ENCODE data around the gene RNF220.

Gene RNF220

GRCh38 chr1:44418022-44418673 is 13.1 kb downstream of the RNF220 start:
- H3K9me3 ChIP-seq (ENCODE audit: control insufficient read depth, insufficient read depth, low read length) = no peaks in the 10 kb centered on the region
- H3K27ac ChIP-seq (ENCODE audit: low read length) = no peak overlapping the region
- H3K4me3 ChIP-seq (ENCODE audit: low read length) = peak overlapping the region; percentile 48; the same call in 1 of the 2 replicates
- peaks cover 9% of the 10 kb centered on the region for H3K4me1 ChIP-seq (ENCODE audit: control insufficient read depth, insufficient read depth, low read length)
- H3K36me3 ChIP-seq (ENCODE audit: control insufficient read depth, insufficient read depth, low read length) = no peaks in the 10 kb centered on the region
- no peaks in the 10 kb centered on the region for H3K27me3 ChIP-seq (ENCODE audit: control insufficient read depth, insufficient read depth, low read length)
- DNase-seq (ENCODE audit: low read depth, low spot score) = no peak
- no CpG with 5 or more reads among the region's 46 CpGs for WGBS (ENCODE audit: insufficient coverage, insufficient read length)

- no peaks in the 10 kb centered on the region for H3K36me3 ChIP-seq (ENCODE audit: control insufficient read depth, insufficient read depth, low read length)
- no peaks in the 10 kb centered on the region for H3K9me3 ChIP-seq (ENCODE audit: control insufficient read depth, insufficient read depth, low read length)
- no peaks in the 10 kb centered on the region for H3K27me3 ChIP-seq (ENCODE audit: control insufficient read depth, insufficient read depth, low read length)
- peaks cover 11% of the 10 kb centered on the region for H3K4me1 ChIP-seq (ENCODE audit: control insufficient read depth, insufficient read depth, low read length)
- DNase-seq (ENCODE audit: low read depth, low spot score) = no peak
- WGBS (ENCODE audit: insufficient coverage, insufficient read length) = no CpG with 5 or more reads among the region's 3 CpGs
- no peak overlapping the region for H3K27ac ChIP-seq (ENCODE audit: low read length)
- H3K4me3 ChIP-seq (ENCODE audit: low read length) = no peak overlapping the region
Measured at GRCh38 chr1:44419901-44420300, 14.8 kb downstream of the RNF220 start.

GRCh38 chr1:44420535-44420934 is 15.5 kb downstream of the RNF220 start:
- H3K4me3 ChIP-seq (ENCODE audit: low read length) = no peak overlapping the region
- H3K27ac ChIP-seq (ENCODE audit: low read length) = no peak overlapping the region
- WGBS (ENCODE audit: insufficient coverage, insufficient read length) = no CpG with 5 or more reads among the region's 2 CpGs
- H3K9me3 ChIP-seq (ENCODE audit: control insufficient read depth, insufficient read depth, low read length) = no peaks in the 10 kb centered on the region
- H3K36me3 ChIP-seq (ENCODE audit: control insufficient read depth, insufficient read depth, low read length) = no peaks in the 10 kb centered on the region
- no peak for DNase-seq (ENCODE audit: low read depth, low spot score)
- no peaks in the 10 kb centered on the region for H3K27me3 ChIP-seq (ENCODE audit: control insufficient read depth, insufficient read depth, low read length)
- H3K4me1 ChIP-seq (ENCODE audit: control insufficient read depth, insufficient read depth, low read length) = peaks cover 11% of the 10 kb centered on the region

- no peak overlapping the region for H3K4me3 ChIP-seq (ENCODE audit: low read length)
- no peaks in the 10 kb centered on the region for H3K9me3 ChIP-seq (ENCODE audit: control insufficient read depth, insufficient read depth, low read length)
- H3K4me1 ChIP-seq (ENCODE audit: control insufficient read depth, insufficient read depth, low read length) = peaks cover 9% of the 10 kb centered on the region
- no peaks in the 10 kb centered on the region for H3K36me3 ChIP-seq (ENCODE audit: control insufficient read depth, insufficient read depth, low read length)
- DNase-seq (ENCODE audit: low read depth, low spot score) = no peak
- no peak overlapping the region for H3K27ac ChIP-seq (ENCODE audit: low read length)
- no CpG with 5 or more reads among the region's 4 CpGs for WGBS (ENCODE audit: insufficient coverage, insufficient read length)
- H3K27me3 ChIP-seq (ENCODE audit: control insufficient read depth, insufficient read depth, low read length) = no peaks in the 10 kb centered on the region
Measured at GRCh38 chr1:44421446-44421884, 16.4 kb downstream of the RNF220 start.

- Histone ChIP-seq H3K27ac (ENCODE audit: low read length) (no peak overlapping the region), H3K4me3 (ENCODE audit: low read length) (no peak overlapping the region), H3K36me3 (ENCODE audit: control insufficient read depth, insufficient read depth, low read length) (no peaks in the 10 kb centered on the region), H3K4me1 (ENCODE audit: control insufficient read depth, insufficient read depth, low read length) (peaks cover 4% of the 10 kb centered on the region; the same call in 1 of the 2 replicates), H3K9me3 (ENCODE audit: control insufficient read depth, insufficient read depth, low read length) (no peaks in the 10 kb centered on the region), H3K27me3 (ENCODE audit: control insufficient read depth, insufficient read depth, low read length) (no peaks in the 10 kb centered on the region)
- WGBS (ENCODE audit: insufficient coverage, insufficient read length) = no CpG with 5 or more reads among the region's 6 CpGs
- no peak for DNase-seq (ENCODE audit: low read depth, low spot score)
Measured at GRCh38 chr1:44422161-44422560, 17.1 kb downstream of the RNF220 start.

GRCh38 chr1:44423591-44424537 is 18.8 kb downstream of the RNF220 start:
- DNase-seq (ENCODE audit: low read depth, low spot score) = no peak
- Histone ChIP-seq H3K36me3 (ENCODE audit: control insufficient read depth, insufficient read depth, low read length) (no peaks in the 10 kb centered on the region), H3K27me3 (ENCODE audit: control insufficient read depth, insufficient read depth, low read length) (no peaks in the 10 kb centered on the region), H3K4me3 (ENCODE audit: low read length) (no peak overlapping the region), H3K27ac (ENCODE audit: low read length) (no peak overlapping the region), H3K9me3 (ENCODE audit: control insufficient read depth, insufficient read depth, low read length) (no peaks in the 10 kb centered on the region), H3K4me1 (ENCODE audit: control insufficient read depth, insufficient read depth, low read length) (peaks cover 4% of the 10 kb centered on the region; the same call in 1 of the 2 replicates)
- WGBS (ENCODE audit: insufficient coverage, insufficient read length) = no CpG with 5 or more reads among the region's 19 CpGs

- Histone ChIP-seq H3K36me3 (ENCODE audit: control insufficient read depth, insufficient read depth, low read length) (no peaks in the 10 kb centered on the region), H3K27ac (ENCODE audit: low read length) (no peak overlapping the region), H3K27me3 (ENCODE audit: control insufficient read depth, insufficient read depth, low read length) (no peaks in the 10 kb centered on the region), H3K9me3 (ENCODE audit: control insufficient read depth, insufficient read depth, low read length) (no peaks in the 10 kb centered on the region), H3K4me1 (ENCODE audit: control insufficient read depth, insufficient read depth, low read length) (peaks cover 4% of the 10 kb centered on the region; the same call in 1 of the 2 replicates), H3K4me3 (ENCODE audit: low read length) (no peak overlapping the region)
- no CpG with 5 or more reads among the region's 9 CpGs for WGBS (ENCODE audit: insufficient coverage, insufficient read length)
- no peak for DNase-seq (ENCODE audit: low read depth, low spot score)
Measured at GRCh38 chr1:44424747-44425146, 19.7 kb downstream of the RNF220 start.

GRCh38 chr1:44425341-44426082 is 20.5 kb downstream of the RNF220 start:
- Histone ChIP-seq H3K4me1 (ENCODE audit: control insufficient read depth, insufficient read depth, low read length) (peaks cover 4% of the 10 kb centered on the region; the same call in 1 of the 2 replicates), H3K36me3 (ENCODE audit: control insufficient read depth, insufficient read depth, low read length) (no peaks in the 10 kb centered on the region), H3K4me3 (ENCODE audit: low read length) (no peak overlapping the region), H3K27ac (ENCODE audit: low read length) (no peak overlapping the region), H3K27me3 (ENCODE audit: control insufficient read depth, insufficient read depth, low read length) (no peaks in the 10 kb centered on the region), H3K9me3 (ENCODE audit: control insufficient read depth, insufficient read depth, low read length) (no peaks in the 10 kb centered on the region)
- DNase-seq (ENCODE audit: low read depth, low spot score) = no peak
- WGBS (ENCODE audit: insufficient coverage, insufficient read length) = no CpG with 5 or more reads among the region's 8 CpGs

GRCh38 chr1:44431861-44432260 is 26.8 kb downstream of the RNF220 start:
- no peaks in the 10 kb centered on the region for H3K36me3 ChIP-seq (ENCODE audit: control insufficient read depth, insufficient read depth, low read length)
- no peaks in the 10 kb centered on the region for H3K27me3 ChIP-seq (ENCODE audit: control insufficient read depth, insufficient read depth, low read length)
- DNase-seq (ENCODE audit: low read depth, low spot score) = no peak
- H3K4me1 ChIP-seq (ENCODE audit: control insufficient read depth, insufficient read depth, low read length) = peaks cover 2% of the 10 kb centered on the region; the same call in 1 of the 2 replicates
- no peak overlapping the region for H3K4me3 ChIP-seq (ENCODE audit: low read length)
- no peaks in the 10 kb centered on the region for H3K9me3 ChIP-seq (ENCODE audit: control insufficient read depth, insufficient read depth, low read length)
- no CpG with 5 or more reads among the region's 2 CpGs for WGBS (ENCODE audit: insufficient coverage, insufficient read length)
- H3K27ac ChIP-seq (ENCODE audit: low read length) = no peak overlapping the region

GRCh38 chr1:44433209-44433608 is 28.2 kb downstream of the RNF220 start:
- WGBS (ENCODE audit: insufficient coverage, insufficient read length) = no CpG with 5 or more reads among the region's 2 CpGs
- Histone ChIP-seq H3K27ac (ENCODE audit: low read length) (no peak overlapping the region), H3K4me3 (ENCODE audit: low read length) (no peak overlapping the region), H3K36me3 (ENCODE audit: control insufficient read depth, insufficient read depth, low read length) (no peaks in the 10 kb centered on the region), H3K9me3 (ENCODE audit: control insufficient read depth, insufficient read depth, low read length) (no peaks in the 10 kb centered on the region), H3K27me3 (ENCODE audit: control insufficient read depth, insufficient read depth, low read length) (no peaks in the 10 kb centered on the region), H3K4me1 (ENCODE audit: control insufficient read depth, insufficient read depth, low read length) (peaks cover 3% of the 10 kb centered on the region; the same call in 1 of the 2 replicates)
- DNase-seq (ENCODE audit: low read depth, low spot score) = no peak
